ENCODE results near the gene CEPT1.

The CEPT1 gene

DNA sequence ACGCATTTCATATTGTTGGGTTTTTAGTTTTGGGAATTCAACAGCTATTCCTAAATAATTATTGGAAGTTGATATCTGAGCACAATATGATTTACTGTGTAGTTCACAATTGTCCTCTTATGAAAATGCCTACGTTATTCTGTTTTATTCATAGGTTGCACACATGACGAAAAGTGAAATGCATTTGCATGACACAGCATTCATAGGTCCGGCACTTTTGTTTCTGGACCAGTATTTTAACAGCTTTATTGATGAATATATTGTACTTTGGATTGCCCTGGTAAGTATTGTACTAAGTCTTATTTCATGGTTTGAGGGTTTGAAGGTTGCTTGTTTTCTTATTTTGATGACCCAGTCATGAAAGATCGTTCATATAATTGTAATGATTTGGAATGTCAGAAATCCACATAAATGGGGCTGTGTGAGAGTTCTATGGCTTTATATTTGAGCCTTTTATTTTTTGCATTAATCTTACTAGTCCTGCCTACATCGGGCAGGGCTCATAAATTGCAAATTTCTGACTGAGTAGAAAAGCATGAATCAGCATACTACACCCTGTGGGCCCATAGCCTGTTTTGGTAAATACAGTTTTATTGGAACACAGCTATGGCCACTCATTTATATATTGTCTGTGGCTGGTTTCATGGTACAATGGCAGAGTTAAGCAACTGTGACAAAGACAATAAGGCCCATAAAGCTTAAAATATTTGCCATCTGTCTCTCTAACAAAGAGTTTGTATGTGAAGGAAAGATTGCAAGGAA is 43.5 kb downstream of the CEPT1 start:
- no peak for DNase-seq (ENCODE audit: low read depth, low spot score)
- no peak overlapping the region for H3K4me3 ChIP-seq (ENCODE audit: low read depth, low read length)
- ChIA-PET POLR2A (no interaction called here), CTCF (interaction anchor here (1.0 to 1.9 kb wide), 3 partner anchors 16 to 217 kb away, joined by 3 to 7 read pairs (median 5); no protein-coding TSS in a partner anchor)
- TF ChIP-seq, protein P1, sequence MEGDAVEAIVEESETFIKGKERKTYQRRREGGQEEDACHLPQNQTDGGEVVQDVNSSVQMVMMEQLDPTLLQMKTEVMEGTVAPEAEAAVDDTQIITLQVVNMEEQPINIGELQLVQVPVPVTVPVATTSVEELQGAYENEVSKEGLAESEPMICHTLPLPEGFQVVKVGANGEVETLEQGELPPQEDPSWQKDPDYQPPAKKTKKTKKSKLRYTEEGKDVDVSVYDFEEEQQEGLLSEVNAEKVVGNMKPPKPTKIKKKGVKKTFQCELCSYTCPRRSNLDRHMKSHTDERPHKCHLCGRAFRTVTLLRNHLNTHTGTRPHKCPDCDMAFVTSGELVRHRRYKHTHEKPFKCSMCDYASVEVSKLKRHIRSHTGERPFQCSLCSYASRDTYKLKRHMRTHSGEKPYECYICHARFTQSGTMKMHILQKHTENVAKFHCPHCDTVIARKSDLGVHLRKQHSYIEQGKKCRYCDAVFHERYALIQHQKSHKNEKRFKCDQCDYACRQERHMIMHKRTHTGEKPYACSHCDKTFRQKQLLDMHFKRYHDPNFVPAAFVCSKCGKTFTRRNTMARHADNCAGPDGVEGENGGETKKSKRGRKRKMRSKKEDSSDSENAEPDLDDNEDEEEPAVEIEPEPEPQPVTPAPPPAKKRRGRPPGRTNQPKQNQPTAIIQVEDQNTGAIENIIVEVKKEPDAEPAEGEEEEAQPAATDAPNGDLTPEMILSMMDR (IDR thresholded peaks at IDR 0.05; ENCODE audit: insufficient read depth, low read length, missing control alignments): no peak

- H3K4me3 ChIP-seq (ENCODE audit: low read depth, low read length): no peak overlapping the region
- TF ChIP-seq, protein P1 (IDR thresholded peaks at IDR 0.05; ENCODE audit: insufficient read depth, low read length, missing control alignments): no peak
- DNase-seq (ENCODE audit: low read depth, low spot score): no peak
- ChIA-PET CTCF (no interaction called here), POLR2A (no interaction called here)
These were observed 44.6 kb downstream of the CEPT1 start for GRCh38 chr1:111184663-111185062.

DNA sequence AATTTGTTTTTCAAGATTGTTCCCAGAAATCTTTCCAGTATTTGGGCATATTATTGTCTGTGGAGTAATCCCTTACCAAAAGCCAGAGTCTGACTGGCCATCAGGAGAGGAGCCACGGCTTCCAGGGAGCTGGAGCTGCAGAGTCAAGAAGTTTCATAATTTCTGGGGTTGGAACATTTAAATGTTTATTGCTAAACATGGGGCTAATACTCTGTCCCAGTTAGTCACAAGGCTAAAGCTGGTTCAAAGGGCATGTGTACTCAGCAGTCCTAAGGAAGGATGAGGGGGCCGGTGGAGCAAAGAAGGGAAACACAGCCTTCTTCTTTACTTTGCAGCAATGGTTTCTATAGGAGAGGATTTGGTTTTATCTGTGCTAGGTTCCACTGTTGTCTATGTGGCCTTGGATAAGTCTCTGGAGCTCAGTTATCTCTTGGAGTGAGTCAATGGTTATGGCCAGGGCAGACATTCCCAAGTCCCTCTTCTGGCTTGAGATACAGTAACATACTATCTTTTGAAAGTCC is 51.0 kb downstream of the CEPT1 start:
- DNase-seq (ENCODE audit: low read depth, low spot score): no peak
- TF ChIP-seq, protein P1 (IDR thresholded peaks at IDR 0.05; ENCODE audit: insufficient read depth, low read length, missing control alignments): no peak
- CTCF ChIA-PET: interaction anchor here (0.6 to 2.8 kb wide), 4 partner anchors 13 to 209 kb away, joined by 3 to 7 read pairs (median 4); no protein-coding TSS in a partner anchor
- POLR2A ChIA-PET: interaction anchor here (1.4 to 1.5 kb wide), 2 partner anchors 13 to 38 kb away, joined by 3 to 5 read pairs; no protein-coding TSS in a partner anchor
- H3K4me3 ChIP-seq (ENCODE audit: low read depth, low read length): no peak overlapping the region

GRCh38 chr1:111191496-111191895 is 51.5 kb downstream of the CEPT1 start:
- DNase-seq (ENCODE audit: low read depth, low spot score): peak; percentile 80

DNA sequence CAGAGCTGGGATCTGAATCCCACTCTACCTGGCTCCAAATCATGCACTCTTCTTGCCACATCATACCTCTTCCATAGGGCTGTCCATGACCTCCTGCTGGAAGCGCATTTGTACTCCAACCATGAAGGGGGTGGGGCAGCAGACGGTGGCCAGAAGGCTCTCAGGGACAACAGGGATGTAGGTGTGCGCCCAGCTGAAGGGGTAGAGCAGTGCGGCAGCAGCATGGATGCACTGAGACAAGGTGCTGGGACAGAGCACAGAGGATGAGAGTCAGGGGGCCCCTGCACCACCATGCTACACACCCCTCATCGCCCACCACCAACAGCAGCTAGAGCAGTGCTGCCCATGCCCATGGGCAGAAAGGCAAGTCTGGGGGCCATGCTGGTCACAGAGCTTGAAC is 52.1 kb downstream of the CEPT1 start:
- POLR2A ChIA-PET: interaction anchor here (1.4 to 1.5 kb wide), 2 partner anchors 12 to 36 kb away, joined by 3 to 5 read pairs; no protein-coding TSS in a partner anchor
- TF ChIP-seq, protein P1 (IDR thresholded peaks at IDR 0.05; ENCODE audit: insufficient read depth, low read length, missing control alignments): no peak
- DNase-seq (ENCODE audit: low read depth, low spot score): no peak
- no peak overlapping the region for H3K4me3 ChIP-seq (ENCODE audit: low read depth, low read length)
- CTCF ChIA-PET: interaction anchor here (1.1 to 2.8 kb wide), 4 partner anchors 12 to 208 kb away, joined by 3 to 13 read pairs (median 6); no protein-coding TSS in a partner anchor

More at GRCh38 chr1:111191496-111191895, 51.5 kb downstream of the CEPT1 start:
- H3K4me3 ChIP-seq (ENCODE audit: low read depth, low read length): no peak overlapping the region
- TF ChIP-seq, protein P1 (IDR thresholded peaks at IDR 0.05; ENCODE audit: insufficient read depth, low read length, missing control alignments): no peak
- POLR2A ChIA-PET: interaction anchor here (1.4 to 1.5 kb wide), 2 partner anchors 13 to 37 kb away, joined by 3 to 5 read pairs; no protein-coding TSS in a partner anchor
- CTCF ChIA-PET: interaction anchor here (0.6 to 2.8 kb wide), 4 partner anchors 12 to 209 kb away, joined by 3 to 7 read pairs (median 4); no protein-coding TSS in a partner anchor
